Measurements from ENCODE around the gene NXPH4.

Gene NXPH4

DNA sequence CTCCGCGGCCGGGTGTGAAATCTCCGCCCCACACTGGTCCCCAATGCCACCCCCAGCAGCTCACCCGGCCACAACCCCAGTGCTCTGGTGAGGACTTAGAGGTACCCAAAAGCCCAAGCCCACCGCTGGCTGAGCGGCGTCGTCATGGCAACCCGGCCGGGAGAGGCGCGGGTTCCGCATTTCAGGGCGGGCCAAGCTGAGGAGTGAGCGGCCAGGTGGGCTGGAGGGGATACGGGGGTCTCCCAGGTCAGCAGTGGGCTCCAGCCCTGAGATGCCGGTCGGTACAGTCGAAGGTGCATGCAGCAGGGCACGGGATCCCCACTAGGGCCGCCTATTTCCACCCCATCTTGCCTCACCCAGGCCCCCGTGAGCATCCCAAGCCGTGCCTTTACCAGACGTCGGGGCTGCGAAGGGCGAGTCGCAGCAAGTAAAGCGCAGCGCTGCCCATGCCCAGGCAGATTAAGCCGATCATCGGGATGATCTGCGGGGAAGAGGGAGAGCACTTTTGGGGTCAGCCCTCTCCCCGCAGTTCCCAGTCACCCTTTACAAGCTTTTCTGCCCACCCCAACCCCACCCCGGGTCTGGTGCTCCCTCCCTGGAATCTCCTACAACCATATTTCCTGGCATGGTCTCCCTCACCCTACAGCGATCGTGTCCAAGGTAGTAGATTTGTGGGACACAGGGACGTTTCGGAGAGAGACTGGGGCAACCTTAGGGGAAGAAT lies 19.8 kb downstream of the NXPH4 start:
- Mint-ChIP-seq H3K4me3 (peak overlapping the region; percentile 28), H3K27me3 (peaks cover 20% of the 10 kb centered on the region), H3K4me1 (peaks cover 86% of the 10 kb centered on the region), H3K9me3 (no peaks in the 10 kb centered on the region), H3K36me3 (peaks cover 31% of the 10 kb centered on the region), H3K27ac (peak overlapping the region; percentile 89)
- ATAC-seq, result no peak

GRCh38 chr12:57236925-57237595 lies 20.5 kb downstream of the NXPH4 start:
- peak overlapping the region; percentile 70 for H3K4me3 Mint-ChIP-seq
- peaks cover 24% of the 10 kb centered on the region for H3K36me3 Mint-ChIP-seq
- H3K9me3 Mint-ChIP-seq, result no peaks in the 10 kb centered on the region
- no peak for ATAC-seq
- H3K27me3 Mint-ChIP-seq, result peaks cover 20% of the 10 kb centered on the region
- no peak overlapping the region for H3K27ac Mint-ChIP-seq
- H3K4me1 Mint-ChIP-seq, result peaks cover 93% of the 10 kb centered on the region

DNA sequence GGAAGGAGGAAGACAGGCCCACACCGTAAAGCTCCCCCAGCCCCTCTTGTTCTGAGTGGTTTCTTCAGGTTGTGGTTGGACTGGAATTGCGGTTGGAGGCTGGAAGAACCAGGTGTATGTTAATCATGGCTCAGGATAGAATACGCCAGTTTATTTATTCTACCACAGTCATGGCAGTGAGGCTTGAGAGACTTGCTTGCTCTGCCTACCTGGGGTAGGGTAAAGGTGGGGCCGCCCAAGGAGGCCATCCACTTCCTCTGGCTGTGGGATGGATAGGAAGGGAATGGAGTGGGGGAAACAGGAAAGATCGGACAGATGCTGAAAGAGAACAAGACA lies 21.0 kb downstream of the NXPH4 start:
- Mint-ChIP-seq H3K36me3 (peaks cover 21% of the 10 kb centered on the region), H3K27me3 (peaks cover 24% of the 10 kb centered on the region), H3K4me3 (peak overlapping the region; percentile 70), H3K27ac (no peak overlapping the region), H3K9me3 (no peaks in the 10 kb centered on the region), H3K4me1 (peaks cover 98% of the 10 kb centered on the region)
- ATAC-seq, result no peak

DNA sequence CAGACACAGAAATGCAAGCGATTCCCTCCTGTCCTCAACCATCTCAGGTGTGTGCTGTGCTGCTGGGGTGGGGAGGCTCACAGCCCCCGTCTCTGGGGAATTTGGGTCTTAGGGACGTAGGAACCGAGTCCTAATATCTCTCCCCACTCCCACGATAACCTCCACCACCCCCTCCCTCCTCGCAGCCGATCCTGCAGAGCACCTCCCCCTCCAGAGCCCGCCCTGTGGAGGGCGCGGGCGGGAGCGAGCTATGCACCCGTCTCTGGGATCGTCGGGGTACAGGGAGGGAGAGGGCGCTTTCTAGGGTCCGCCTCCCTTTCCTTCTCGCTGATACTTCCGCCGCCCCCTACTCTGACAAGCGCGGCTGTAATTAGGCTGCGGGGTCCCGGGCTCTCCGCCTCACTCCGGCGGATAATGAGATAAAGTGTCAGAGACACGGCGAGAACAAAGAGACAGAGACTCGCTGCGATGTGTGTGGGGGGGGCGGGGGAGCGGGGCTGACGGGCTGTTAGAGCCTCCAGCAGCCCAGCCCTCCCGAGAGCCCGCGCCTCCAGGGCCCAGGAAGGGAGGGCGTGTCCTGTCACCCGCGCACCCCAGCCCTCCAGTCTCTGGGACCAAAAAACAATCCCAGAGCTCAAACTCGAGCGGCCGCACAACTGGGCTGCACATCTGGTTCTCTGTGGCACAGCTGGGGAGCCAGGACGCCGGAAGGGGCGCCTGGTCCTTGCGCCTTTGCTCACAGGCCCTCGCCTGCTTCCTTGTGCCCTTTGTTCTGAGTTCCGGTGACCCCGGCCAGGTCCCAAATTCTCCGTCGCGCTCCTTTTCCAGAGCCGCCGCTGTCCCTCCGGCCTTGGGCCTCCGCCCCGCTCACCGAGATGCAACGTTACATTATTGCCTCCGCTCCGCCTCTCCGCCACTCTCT lies 21.6 kb downstream of the NXPH4 start:
- Mint-ChIP-seq H3K27ac (peak overlapping the region; percentile 75), H3K27me3 (peaks cover 29% of the 10 kb centered on the region), H3K4me3 (peak overlapping the region; percentile 79), H3K36me3 (peaks cover 15% of the 10 kb centered on the region), H3K4me1 (peaks cover 98% of the 10 kb centered on the region), H3K9me3 (no peaks in the 10 kb centered on the region)
- ATAC-seq, result no peak

DNA sequence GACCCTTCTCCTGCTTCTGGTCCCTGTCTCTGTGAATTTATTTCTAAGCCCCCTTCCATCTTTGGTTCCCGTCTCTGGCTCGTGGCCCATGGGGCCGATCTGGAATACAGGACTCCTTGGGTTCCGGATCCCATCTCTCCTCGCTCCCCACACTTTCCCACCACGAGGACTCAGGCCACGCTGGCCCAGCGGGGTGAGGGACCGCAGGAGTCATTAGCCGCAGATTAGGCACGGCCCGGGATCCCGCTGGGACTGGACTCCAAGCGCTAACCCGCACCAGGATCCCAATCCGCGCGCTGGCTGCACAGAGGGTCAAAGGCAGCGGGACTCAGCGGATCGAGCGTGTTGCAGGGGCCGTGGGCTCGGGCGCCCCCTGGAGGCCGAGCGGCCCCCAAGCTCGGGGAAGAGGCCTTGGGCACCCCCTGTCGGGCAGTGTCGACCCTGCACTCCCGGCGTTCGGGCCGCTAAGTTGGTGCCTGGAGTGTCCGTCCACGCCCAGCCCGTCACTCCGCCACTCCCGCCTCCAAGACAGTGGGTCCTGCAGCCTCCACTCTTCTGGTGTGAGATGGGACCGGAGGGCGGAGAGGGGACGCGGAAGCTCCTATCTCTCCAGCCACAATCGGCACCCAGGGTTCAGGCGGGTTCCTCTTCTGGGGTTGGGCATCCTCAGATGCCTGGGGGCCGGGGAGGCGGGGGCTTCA lies 22.4 kb downstream of the NXPH4 start:
- peak overlapping the region; percentile 75 for H3K27ac Mint-ChIP-seq
- H3K9me3 Mint-ChIP-seq, result no peaks in the 10 kb centered on the region
- peaks cover 97% of the 10 kb centered on the region for H3K4me1 Mint-ChIP-seq
- peaks cover 7% of the 10 kb centered on the region for H3K36me3 Mint-ChIP-seq
- ATAC-seq, result peak; percentile 62
- H3K4me3 Mint-ChIP-seq, result peak overlapping the region; percentile 79
- peaks cover 29% of the 10 kb centered on the region for H3K27me3 Mint-ChIP-seq

DNA sequence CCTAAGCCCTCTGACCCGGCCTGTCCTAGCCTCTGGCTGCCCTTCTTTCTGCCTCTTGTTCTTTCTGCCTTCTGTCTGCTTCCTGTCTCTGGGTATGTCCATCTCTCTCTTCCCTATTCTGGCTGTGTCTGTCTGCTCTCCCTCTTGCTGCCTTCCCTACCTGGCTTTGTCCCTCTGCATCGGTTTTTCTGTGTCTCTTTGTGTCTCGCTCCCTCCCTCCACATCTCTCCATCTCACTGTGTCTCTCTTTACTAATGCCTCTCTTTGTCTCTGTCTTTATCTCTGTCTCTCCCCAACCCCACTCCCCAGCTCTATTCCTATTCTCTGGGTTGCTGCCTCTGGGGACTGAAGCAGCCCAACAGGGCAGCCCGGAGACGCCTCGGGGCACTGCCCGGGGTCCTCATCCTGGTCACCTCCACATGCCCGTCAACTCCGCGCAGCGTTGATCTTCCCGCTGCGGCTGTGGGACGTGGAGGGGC lies 23.0 kb downstream of the NXPH4 start:
- Mint-ChIP-seq H3K36me3 (peaks cover under 1% of the 10 kb centered on the region), H3K27me3 (peaks cover 29% of the 10 kb centered on the region), H3K9me3 (no peaks in the 10 kb centered on the region), H3K4me1 (peaks cover 95% of the 10 kb centered on the region), H3K4me3 (peak overlapping the region; percentile 79), H3K27ac (peak overlapping the region; percentile 75)
- ATAC-seq, result no peak

DNA sequence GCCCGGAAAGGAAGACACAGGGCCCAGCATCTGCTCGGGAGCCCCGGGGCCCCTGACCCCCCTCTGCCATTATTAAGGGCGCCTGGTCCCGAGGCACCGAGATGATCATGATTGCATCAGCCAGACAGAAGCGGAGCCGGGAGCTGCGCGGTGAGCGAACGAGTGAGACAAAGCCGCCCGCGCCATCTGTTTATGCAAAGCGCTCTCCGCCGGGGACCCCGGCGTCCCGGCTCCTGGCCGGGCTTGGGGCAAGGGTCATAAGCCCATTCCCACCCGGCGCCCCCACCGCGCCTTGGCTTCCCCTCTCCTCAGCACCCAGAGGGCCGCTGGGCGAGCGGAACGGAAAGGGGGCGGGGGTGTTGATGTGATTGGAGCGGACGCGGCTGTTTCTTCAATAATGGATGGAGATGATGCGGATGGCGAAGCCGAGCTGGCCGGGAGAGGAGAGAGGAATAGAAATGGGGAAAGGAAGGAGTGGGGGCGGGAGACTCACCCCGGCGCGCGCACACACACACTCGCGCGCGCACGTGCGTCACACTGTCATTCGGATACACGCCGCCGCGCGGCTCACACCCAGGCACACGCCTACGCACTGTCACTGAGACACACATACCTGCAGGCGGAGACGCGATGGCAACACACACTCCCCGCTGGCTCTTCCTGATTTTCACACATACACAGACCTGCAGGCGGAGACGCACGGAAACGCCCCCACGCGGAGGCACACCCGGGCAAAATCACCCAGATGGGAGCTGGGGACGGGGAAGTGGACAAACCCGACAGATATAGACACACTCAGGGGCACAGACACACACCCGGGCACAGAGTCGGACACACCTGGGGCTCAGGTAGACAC lies 23.7 kb downstream of the NXPH4 start:
- H3K36me3 Mint-ChIP-seq, result no peaks in the 10 kb centered on the region
- peak overlapping the region; percentile 75 for H3K27ac Mint-ChIP-seq
- H3K9me3 Mint-ChIP-seq, result no peaks in the 10 kb centered on the region
- H3K4me1 Mint-ChIP-seq, result peaks cover 88% of the 10 kb centered on the region
- H3K4me3 Mint-ChIP-seq, result peak overlapping the region; percentile 79
- H3K27me3 Mint-ChIP-seq, result peaks cover 29% of the 10 kb centered on the region
- peak; percentile 54 for ATAC-seq

DNA sequence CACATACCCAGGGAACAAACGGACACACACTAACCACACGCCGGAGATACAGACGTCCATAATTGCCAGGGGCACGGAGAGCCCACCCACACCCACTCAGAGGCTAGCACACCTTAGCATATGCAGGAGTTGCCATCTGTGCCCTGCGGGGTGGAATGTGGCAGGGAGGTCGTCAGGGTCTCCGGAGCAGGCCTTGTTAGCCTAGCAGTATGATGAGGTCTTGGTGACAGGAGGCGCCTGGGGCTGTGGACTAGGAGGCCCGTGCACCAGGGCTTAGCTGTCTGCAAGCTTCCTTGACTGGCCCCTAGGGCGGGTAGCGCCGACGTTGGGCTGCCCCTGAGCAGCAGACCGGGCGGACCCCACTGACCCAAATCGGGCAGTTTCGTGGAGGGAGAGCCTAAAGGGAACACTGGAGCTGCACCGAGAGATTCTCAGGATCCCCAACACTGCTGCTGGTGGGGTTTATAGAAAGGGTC lies 24.4 kb downstream of the NXPH4 start:
- Mint-ChIP-seq H3K36me3 (no peaks in the 10 kb centered on the region), H3K9me3 (no peaks in the 10 kb centered on the region), H3K27ac (peak overlapping the region; percentile 75), H3K4me1 (peaks cover 82% of the 10 kb centered on the region), H3K4me3 (peak overlapping the region; percentile 79), H3K27me3 (peaks cover 29% of the 10 kb centered on the region)
- ATAC-seq, result no peak

DNA sequence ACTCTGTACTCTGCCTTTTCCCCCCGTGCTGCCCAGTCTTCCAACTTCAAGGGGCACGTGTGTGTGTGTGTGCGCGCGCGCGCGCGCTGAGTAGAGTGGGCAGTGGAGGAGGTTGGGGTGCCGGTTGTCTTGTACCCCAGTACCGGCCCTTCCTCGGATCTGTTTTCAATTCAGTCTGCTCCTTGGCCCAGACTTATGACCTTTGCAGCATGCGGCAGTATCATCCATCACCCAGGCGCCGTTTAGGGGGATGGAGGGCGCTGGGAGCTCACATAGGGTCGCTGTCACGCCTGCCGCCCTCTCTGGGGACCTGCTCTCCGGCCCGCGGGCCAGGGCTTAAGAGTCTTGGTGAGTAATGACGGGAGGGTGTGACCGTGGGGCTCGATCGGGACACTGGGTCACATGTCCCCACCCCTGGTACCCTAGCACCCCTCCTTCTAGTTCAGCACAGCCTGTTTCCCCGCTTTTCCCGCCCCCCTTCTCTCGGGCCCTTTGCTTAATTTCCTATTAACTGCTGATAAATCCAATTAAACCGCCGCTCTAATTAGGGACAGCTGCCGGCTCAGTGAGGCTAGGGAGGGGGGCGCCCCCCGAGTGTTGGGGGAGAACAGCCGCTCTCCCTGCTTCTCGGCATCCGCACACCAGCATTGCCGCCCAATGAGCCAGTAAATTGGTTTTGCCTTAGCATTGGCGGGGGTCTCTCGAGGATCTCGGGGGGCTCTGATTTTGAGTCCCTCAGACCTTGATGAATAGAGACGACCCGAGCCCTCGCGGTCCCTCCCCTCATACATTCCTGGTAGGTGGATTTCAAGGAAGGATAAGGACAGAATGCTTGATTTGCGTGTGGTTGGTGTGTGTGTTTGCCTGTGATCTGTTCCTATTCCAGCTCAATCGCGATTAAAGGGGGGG lies 25.1 kb downstream of the NXPH4 start:
- no peak for ATAC-seq
- Mint-ChIP-seq H3K9me3 (no peaks in the 10 kb centered on the region), H3K4me1 (peaks cover 75% of the 10 kb centered on the region), H3K27me3 (peaks cover 29% of the 10 kb centered on the region), H3K27ac (peak overlapping the region; percentile 62), H3K36me3 (no peaks in the 10 kb centered on the region), H3K4me3 (peak overlapping the region; percentile 77)

- peaks cover 25% of the 10 kb centered on the region for H3K27me3 Mint-ChIP-seq
- H3K4me3 Mint-ChIP-seq, result peak overlapping the region; percentile 77
- peak overlapping the region; percentile 62 for H3K27ac Mint-ChIP-seq
- H3K9me3 Mint-ChIP-seq, result no peaks in the 10 kb centered on the region
- ATAC-seq, result peak; percentile 5
- no peaks in the 10 kb centered on the region for H3K36me3 Mint-ChIP-seq
- H3K4me1 Mint-ChIP-seq, result peaks cover 68% of the 10 kb centered on the region
These were observed 25.7 kb downstream of the NXPH4 start for GRCh38 chr12:57242329-57242690.

- Mint-ChIP-seq H3K4me3 (peak overlapping the region; percentile 77), H3K27me3 (peaks cover 19% of the 10 kb centered on the region), H3K4me1 (peaks cover 63% of the 10 kb centered on the region), H3K36me3 (no peaks in the 10 kb centered on the region), H3K9me3 (no peaks in the 10 kb centered on the region), H3K27ac (peak overlapping the region; percentile 62)
- peak; percentile 72 for ATAC-seq
These were observed 26.3 kb downstream of the NXPH4 start for GRCh38 chr12:57242691-57243454.

GRCh38 chr12:57243521-57244311 lies 27.1 kb downstream of the NXPH4 start:
- peak overlapping the region; percentile 77 for H3K4me3 Mint-ChIP-seq
- peaks cover 2% of the 10 kb centered on the region for H3K36me3 Mint-ChIP-seq
- peaks cover 14% of the 10 kb centered on the region for H3K27me3 Mint-ChIP-seq
- no peaks in the 10 kb centered on the region for H3K9me3 Mint-ChIP-seq
- peak; percentile 40 for ATAC-seq
- no peak overlapping the region for H3K27ac Mint-ChIP-seq
- H3K4me1 Mint-ChIP-seq, result peaks cover 58% of the 10 kb centered on the region
